Measurements from ENCODE around the gene PWWP2B.

DNA sequence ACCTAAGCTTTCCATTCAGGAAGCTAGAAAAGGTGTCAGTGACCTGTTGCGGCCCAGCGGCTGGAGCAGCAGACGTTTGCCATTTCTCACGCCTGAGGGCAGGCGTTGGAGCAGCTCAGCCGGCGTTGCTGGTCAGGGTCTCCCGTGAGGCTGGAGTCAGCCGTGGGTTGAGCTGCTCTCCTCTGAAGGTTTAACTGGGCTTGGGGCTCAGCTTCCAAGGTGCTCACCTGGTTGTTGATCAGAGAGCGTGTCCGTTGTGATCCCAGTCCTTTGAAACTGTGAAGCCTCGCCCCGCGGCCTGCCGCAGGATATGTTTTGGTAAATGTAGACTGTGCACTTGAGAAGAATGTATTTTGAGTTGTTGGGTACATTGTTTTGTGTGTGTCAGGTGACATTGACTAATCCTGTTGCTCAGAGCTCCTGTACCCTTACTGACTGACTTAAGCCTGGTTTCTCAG lies 20.6 kb upstream of the PWWP2B start:
- TF ChIP-seq ZNF175 (CRISPR knock-in tag; IDR thresholded peaks at IDR 0.05; ENCODE audit: low read depth) (no peak), ZNF217 (CRISPR knock-in tag; IDR thresholded peaks at IDR 0.05) (no peak), ZKSCAN1 (IDR thresholded peaks at IDR 0.05; ENCODE audit: low read depth, low read length) (no peak), TEAD2 (tag; IDR thresholded peaks at IDR 0.05) (no peak), GABPA (tag; conservative IDR thresholded peaks at IDR 0.05; ENCODE audit: low read depth) (no peak)
- TF ChIP-seq, protein P1, sequence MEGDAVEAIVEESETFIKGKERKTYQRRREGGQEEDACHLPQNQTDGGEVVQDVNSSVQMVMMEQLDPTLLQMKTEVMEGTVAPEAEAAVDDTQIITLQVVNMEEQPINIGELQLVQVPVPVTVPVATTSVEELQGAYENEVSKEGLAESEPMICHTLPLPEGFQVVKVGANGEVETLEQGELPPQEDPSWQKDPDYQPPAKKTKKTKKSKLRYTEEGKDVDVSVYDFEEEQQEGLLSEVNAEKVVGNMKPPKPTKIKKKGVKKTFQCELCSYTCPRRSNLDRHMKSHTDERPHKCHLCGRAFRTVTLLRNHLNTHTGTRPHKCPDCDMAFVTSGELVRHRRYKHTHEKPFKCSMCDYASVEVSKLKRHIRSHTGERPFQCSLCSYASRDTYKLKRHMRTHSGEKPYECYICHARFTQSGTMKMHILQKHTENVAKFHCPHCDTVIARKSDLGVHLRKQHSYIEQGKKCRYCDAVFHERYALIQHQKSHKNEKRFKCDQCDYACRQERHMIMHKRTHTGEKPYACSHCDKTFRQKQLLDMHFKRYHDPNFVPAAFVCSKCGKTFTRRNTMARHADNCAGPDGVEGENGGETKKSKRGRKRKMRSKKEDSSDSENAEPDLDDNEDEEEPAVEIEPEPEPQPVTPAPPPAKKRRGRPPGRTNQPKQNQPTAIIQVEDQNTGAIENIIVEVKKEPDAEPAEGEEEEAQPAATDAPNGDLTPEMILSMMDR (IDR thresholded peaks at IDR 0.05 in 2 of 3, conservative IDR thresholded peaks at IDR 0.05 in 1 of 3; ENCODE audit: insufficient read depth in 2 of 3, low read depth in 1 of 3, low read length in 3 of 3) = no peak
- TF ChIP-seq, protein P2, sequence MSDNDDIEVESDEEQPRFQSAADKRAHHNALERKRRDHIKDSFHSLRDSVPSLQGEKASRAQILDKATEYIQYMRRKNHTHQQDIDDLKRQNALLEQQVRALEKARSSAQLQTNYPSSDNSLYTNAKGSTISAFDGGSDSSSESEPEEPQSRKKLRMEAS (CRISPR knock-in tag; IDR thresholded peaks at IDR 0.05) = no peak

Data from K562 (cell line).